Measurements from ENCODE around the gene GALNT1. TPM values are rescaled to one million over a fixed set of nuclear protein-coding genes. Genes with fewer than 3 reads are reported as not detected.

Gene GALNT1
- total and polyA plus RNA-seq, 10 of the 15 experiments (the other 5 are each of a cell fraction or from before 2014, with no cell fraction given): 8.0 to 53.7 (median 29.9) TPM

- TF ChIP-seq REST (IDR thresholded peaks at IDR 0.05; ENCODE audit: low read depth, low read length): no peak
- no peak for TF ChIP-seq SP1 (IDR thresholded peaks at IDR 0.05; ENCODE audit: low read depth, low read length)
- TF ChIP-seq DPF2 (IDR thresholded peaks at IDR 0.05): no peak
- no peak for TF ChIP-seq KDM1A (IDR thresholded peaks at IDR 0.05; ENCODE audit: borderline replicate concordance)
- no peak for TF ChIP-seq NFYA (IDR thresholded peaks at IDR 0.05; ENCODE audit: borderline replicate concordance, low read depth, low read length)
- TF ChIP-seq MTA2 (IDR thresholded peaks at IDR 0.05; ENCODE audit: low read depth): no peak
- TF ChIP-seq IRF3 (IDR thresholded peaks at IDR 0.05): no peak
Observed at GRCh38 chr18:35618696-35619095, 37.2 kb downstream of the GALNT1 start (continued).

- no peak for FAIRE-seq
- H3K36me3 ChIP-seq (ENCODE audit: control insufficient read depth in 2 of 2, insufficient read depth in 2 of 2, low read length in 1 of 2): no peaks in the 10 kb centered on the region; a peak in 1 of 4 replicates
- in situ Hi-C loops (cut with MboI) (loop anchor here (5.0 kb wide), 1 partner anchor 48 kb away; no protein-coding TSS in a partner anchor), intact Hi-C loops (cut with micrococcal nuclease; ENCODE audit: unreplicated experiment) (loop anchor here (5.0 to 10.0 kb wide), 2 partner anchors 122 to 575 kb away; partner anchors contain the start of genes INO80C and MAPRE2)
- peaks cover 4% of the 10 kb centered on the region for H3K79me2 ChIP-seq (ENCODE audit: control insufficient read depth, insufficient read depth, low read length)
- ChIA-PET RAD21 (ENCODE audit: unreplicated experiment) (no interaction called here), SMC1A (ENCODE audit: uncharacterized antibody, unreplicated experiment) (interaction anchor here (0.9 to 1.3 kb wide), 3 partner anchors 20 to 137 kb away, joined by 3 read pairs; no protein-coding TSS in a partner anchor), CTCF (no interaction called here), POLR2A (no interaction called here)
- TF ChIP-seq MTA2 (IDR thresholded peaks at IDR 0.05; ENCODE audit: low read depth) (no peak), MXI1 (IDR thresholded peaks at IDR 0.05; ENCODE audit: low read depth, low read length) (no peak), GABPA (IDR thresholded peaks at IDR 0.05; ENCODE audit: low read depth) (no peak), BCL3 (IDR thresholded peaks at IDR 0.05; ENCODE audit: borderline replicate concordance, insufficient read depth, low read depth, low read length, poor library complexity, severe bottlenecking) (no peak), SUZ12 (IDR thresholded peaks at IDR 0.05; ENCODE audit: unreplicated experiment) (no peak), STAT3 (IDR thresholded peaks at IDR 0.05; ENCODE audit: low read depth, low read length) (no peak), NBN (IDR thresholded peaks at IDR 0.05) (no peak), REST (IDR thresholded peaks at IDR 0.05; ENCODE audit: low read depth, low read length) (no peak)
- H3K9ac ChIP-seq (ENCODE audit: control insufficient read depth, insufficient read depth, low read length): no peak overlapping the region
- H3K4me2 ChIP-seq (ENCODE audit: control insufficient read depth, insufficient read depth): no peak overlapping the region
- 93% methylated on average over 4 of the region's 4 CpGs for WGBS (ENCODE audit: insufficient coverage, insufficient replicate concordance, low lambda C conversion rate, missing lambda C conversion rate)
- H3K27me3 ChIP-seq (replicated peaks in 1 of 2; ENCODE audit: control insufficient read depth in 2 of 2, insufficient read depth in 2 of 2, low read length in 1 of 2): no peaks in the 10 kb centered on the region
- BruUV-seq (replicated peaks): no TSS peak
- DNase-seq (ENCODE audit: low read depth, low spot score): no peak
- H3K9me3 ChIP-seq (replicated peaks; ENCODE audit: control insufficient read depth, insufficient read depth, low read length): no peaks in the 10 kb centered on the region; the same call in 2 of the 3 replicates
- H4K20me1 ChIP-seq (ENCODE audit: control insufficient read depth, insufficient read depth): no peaks in the 10 kb centered on the region
- no peak for ATAC-seq
- H2AFZ ChIP-seq (ENCODE audit: control insufficient read depth, low read depth, low read length): no peak overlapping the region
- no peak overlapping the region for H3K27ac ChIP-seq (ENCODE audit: control insufficient read depth, insufficient read depth)
- H3K4me1 ChIP-seq (ENCODE audit: control insufficient read depth, insufficient read depth, low read length): peaks cover 27% of the 10 kb centered on the region
- no peak overlapping the region for H3K4me3 ChIP-seq
Observed at GRCh38 chr18:35619464-35619863, 37.9 kb downstream of the GALNT1 start.
